ENCODE measurements around the gene ITGA3.
A peak's percentile ranks its signal among the peaks of the same experiment; 100 is the strongest.

The ITGA3 gene

GRCh38 chr17:50055426-50056216, at the start of gene ITGA3:
ITGA3 (plus strand) TSS chr17:50056110; CDS start chr17:50056440, 330 bp downstream.
- DNase-seq (ENCODE audit: low read depth in 2 of 2): no peak

DNA sequence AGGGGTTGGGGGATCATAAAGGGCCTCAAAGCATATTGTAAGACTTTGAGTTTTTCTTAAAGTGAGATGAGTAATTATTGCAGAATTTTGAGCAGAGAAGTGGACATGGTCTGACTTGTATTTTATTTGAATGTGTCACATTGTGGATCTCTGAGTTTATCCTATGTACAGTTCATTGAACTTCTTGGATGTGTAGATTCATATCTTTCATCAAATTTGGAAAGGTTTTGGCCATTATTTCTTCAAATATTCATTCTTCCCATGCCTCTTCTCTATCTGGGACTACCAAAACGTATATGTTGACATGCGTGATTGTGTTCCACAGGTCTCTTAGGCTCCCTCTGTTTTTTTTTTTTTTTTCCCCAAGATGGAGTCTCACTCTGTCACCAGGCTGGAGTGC, 46.6 kb upstream of the ITGA3 start:
- no peak for DNase-seq (ENCODE audit: low read depth in 2 of 2)

DNA sequence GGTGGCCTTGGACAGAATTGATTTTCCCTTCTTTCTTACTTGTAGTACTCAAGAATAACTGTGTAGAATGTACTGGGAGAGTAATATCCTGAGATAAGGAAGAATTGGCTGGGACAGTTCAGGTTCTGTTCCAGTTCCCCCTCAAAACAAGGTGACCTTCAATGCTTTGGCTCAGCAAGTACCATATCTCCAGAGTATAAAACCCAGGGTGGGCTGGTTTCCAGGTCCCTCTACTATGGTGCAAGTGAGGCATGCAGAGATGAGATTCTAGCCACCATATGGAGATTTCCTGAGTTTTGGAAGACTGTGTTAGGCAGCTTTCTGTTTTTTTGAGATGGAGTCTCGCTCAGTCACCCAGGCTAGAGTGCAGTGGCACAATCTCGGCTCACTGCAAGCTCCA, 42.8 kb upstream of the ITGA3 start:
- no peak for DNase-seq (ENCODE audit: low read depth in 2 of 2)

GRCh38 chr17:50014471-50015088, 41.3 kb upstream of the ITGA3 start:
- no peak for DNase-seq (ENCODE audit: low read depth in 2 of 2)

GRCh38 chr17:50015146-50015545, 40.8 kb upstream of the ITGA3 start:
- DNase-seq (ENCODE audit: low read depth in 2 of 2): no peak

DNA sequence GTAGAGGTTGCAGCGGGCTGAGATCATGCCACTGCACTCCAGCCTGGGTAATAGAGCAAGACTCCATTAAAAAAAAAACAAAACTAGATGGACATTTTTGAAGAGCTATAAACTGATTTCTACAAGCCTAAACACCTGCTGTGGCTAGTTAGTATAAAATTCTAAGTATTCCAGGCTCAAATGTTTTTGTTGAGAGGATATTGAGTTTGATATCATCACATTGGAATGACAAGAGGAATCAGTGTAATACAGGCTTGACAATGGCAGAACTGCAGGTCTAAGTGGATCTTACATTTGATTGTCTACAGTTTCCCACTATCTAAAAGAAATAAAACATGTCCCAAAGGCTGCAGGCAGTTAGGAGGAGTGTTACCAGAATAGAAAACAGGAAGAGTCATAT, 37.0 kb upstream of the ITGA3 start:
- DNase-seq (ENCODE audit: low read depth in 2 of 2): no peak

DNA sequence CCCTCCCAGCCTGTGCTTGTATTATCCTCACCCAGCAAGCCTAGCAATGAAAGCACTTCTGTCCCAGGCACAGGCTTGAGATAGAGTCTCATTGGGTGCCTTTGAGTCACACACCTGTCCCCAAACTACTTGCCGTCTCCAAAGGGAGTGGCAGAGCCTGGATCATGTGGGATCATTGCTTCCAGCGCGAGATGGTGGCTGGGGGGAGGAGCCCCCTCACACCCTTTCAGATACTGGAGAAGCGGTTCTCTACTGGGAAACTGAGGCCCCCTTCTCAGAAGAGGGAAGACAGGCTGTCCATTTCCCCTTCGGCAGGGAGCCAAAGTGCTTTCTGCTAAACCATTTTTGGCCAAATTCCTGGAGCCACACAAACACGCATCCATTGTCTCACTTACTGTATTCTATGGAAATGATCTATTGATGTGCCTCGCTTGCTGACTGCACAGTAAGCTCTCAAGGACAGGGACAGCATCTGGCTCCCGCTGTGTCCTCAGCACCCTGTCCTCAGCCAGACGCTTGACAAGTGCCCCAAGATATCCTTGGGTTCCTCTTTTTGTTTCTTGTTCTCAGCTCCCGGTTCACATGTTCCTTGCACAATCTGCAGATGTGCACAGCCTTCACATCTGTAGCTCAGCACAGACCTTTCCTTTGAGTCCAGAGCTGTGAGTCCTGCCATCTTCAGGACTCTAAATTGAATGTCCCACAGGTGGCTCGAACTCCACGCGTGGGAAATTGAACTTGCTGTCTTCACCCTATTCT, 34.9 kb upstream of the ITGA3 start:
- no peak for DNase-seq (ENCODE audit: low read depth in 2 of 2)

DNA sequence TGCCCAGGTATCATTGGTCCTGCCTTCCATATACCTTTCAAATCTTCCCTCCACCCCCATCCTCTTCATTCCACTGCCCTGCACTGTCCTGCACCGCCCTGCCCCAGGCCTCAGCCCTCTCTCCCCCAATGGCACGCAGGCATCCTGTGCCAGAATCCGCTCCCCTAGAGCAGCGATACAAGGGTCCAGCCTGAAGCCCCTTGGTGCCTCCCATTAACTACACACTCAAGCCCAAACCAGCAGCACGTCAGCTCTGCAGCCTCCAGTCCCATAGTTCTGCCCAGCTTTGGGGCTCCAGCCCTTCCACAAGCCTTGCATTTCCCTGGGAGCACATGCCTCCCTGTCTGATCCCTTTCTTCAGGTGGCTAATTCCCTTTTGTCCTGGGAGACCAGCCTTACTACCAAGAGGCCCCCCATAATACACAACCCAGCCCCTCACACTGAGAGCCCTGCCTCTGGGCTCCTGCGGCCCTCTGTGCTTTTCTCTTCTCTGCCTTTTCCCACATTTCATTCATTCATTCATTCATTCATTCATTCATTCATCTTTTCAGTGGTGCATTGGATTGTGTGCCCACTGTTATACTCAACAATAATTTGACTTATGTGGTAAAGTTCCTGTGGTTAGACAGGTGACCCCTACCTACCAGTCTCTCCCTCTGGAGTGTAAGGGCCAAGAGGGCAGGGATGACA, 34.1 kb upstream of the ITGA3 start:
- no peak for DNase-seq (ENCODE audit: low read depth in 2 of 2)

DNA sequence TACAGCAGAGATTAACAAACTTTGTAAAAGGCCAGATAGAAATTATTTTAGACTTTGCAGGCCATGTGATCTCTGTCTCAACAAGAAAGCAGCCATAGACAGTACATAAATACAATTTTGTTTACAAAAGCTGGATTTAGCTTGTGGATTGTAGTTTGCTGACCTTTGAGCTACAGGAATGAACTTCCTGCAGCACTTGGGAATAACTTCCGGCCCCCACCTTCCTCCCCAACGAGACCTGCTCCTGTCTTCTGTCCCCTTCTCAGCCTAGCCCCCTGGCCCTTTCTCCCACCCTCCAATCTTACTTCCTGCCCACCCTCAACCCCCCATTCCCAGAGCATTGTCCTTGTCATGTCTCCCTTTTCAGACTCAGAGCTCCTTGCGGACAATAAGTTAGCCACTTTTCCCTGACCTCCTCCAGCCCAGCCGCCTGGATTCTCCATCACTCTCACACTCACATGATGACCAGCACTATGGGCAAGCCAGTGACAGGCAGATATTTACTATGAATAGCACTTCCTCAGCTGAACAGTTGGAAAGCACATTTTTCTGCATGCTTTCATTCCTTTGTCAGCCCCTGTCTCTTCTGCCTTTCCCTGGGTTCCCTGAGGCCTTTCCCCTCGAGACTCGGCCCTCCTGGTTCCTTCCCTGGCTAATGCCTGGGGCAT, 33.3 kb upstream of the ITGA3 start:
- DNase-seq (ENCODE audit: low read depth in 2 of 2): no peak

GRCh38 chr17:50023520-50023919, 32.4 kb upstream of the ITGA3 start:
- no peak for DNase-seq (ENCODE audit: low read depth in 2 of 2)

- no peak for DNase-seq (ENCODE audit: low read depth in 2 of 2)
Observed at GRCh38 chr17:50024808-50025207, 31.1 kb upstream of the ITGA3 start.

DNA sequence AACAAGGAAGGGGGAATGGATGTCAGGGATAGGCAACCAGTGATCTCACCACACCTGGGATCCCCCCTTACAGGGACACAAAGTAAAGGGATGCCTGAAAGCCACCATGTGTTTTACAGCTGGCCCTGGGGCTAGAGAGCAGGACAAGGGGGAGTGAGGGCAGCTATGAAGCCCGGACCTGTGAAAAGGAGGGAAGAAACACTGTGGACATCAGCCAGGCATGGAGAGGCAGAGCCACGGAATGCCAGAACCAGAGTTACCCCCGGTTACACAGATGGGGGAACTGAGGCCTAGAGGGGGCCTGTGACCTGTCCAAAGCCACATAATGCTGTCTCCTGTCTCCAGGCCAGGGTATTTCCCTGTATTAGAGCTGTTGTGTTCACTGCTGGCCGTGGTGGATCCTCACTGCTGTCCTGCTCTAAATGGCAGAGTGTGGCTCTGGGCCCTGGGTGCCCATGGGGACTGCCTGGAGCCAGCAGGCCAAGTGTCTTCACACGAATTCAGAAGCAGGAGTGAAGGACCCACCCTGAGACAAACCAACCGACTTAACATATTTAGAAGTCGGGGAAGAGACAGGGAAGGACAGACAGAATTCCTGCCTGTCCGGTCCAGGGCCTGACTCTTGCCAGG, 29.7 kb upstream of the ITGA3 start:
- DNase-seq (ENCODE audit: low read depth in 2 of 2): no peak

DNA sequence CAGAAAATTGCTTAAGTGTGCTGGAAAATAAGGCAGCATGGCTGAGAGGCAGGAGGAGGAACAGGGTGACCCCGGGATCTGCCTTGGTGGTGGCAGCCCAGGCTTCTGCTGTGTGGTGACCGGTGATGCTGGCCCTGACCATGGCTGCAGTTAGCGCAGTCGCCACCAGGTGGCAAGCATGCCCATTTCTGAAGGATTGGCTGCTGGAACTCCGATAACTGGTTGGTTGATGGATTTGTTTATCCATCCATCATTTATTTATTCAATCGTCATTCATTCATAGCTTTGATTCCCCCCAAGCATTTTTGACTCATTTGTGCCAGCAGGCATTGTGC, 29.1 kb upstream of the ITGA3 start:
- DNase-seq (ENCODE audit: low read depth in 2 of 2): peak in 1 of 2 experiments; percentile 55

DNA sequence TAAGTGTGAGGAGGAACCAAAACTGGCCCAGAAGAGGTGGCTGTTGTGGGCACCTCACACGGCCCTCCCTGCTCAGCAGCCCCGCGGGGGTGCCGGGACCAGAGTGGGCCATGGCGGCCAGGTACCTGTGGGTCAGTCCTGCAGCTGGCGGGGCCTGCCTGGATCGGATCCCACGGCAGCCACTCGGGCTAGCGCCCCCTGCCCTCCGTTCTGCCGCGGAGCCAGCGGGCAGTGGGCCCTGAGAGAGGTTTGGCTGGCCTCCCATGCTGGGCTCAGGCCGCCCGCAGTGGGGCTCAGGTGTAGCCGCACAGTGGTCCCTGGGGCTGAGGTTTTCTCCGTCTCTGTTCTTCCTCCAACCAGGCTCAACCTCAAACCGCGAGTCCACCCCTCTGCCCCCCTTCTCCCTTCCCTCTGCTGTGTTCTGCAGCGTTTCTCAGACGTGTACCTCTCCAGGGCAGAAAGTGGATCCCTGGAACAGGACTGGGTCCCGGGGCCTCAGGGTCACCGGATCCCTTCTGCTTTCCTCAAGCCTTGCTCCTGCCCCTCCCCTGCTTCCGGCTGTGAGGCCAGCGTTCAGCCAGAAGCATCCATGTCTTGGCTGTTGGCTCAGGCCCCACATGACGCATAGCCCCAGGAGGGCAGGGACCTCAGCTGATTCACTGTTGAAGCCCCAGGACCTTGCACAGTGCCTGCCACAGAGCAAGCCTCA, 28.6 kb upstream of the ITGA3 start:
- peak; percentile 59 to 73 for DNase-seq (ENCODE audit: low read depth in 2 of 2)

GRCh38 chr17:50027881-50028735, 27.8 kb upstream of the ITGA3 start:
- DNase-seq (ENCODE audit: low read depth in 2 of 2): no peak

DNA sequence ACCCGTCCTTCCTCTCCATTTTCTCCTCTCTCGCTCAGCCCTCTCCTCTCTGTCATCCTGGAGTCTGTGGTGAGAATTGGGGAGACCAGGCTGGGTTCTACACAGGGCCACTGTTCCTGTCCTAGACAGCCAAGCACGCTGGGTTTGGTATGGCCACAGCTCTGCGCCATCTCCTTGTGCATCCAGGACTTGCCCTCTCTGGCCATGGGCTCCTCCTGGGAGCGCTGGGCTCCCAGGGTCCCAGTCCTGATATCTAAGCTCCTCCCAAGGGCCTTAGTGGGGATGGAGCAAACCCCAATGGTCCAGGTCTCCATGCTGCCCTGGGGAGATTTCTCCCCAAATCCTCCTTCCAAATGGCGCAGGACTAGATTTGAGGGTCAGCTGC, 27.2 kb upstream of the ITGA3 start:
- DNase-seq (ENCODE audit: low read depth in 2 of 2): no peak

DNA sequence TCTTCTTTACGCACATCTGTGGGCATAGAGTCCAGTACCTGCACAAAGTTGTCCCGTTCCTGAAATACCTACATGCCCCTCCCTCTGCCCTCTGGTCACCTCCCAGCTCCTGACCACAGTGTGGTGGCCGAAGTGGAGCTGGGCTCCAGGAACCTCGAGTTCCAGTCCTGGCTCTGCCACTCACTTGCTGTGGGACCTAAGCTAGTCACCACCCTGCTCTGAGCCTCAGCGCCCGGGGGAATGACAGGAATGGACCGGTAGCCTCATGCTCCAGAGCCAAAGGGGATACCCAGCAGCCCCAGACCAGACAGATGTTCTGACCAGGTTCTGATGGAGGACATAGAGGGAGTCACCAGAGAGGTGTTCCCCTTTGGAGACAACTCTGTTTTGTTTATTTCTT, 26.7 kb upstream of the ITGA3 start:
- DNase-seq (ENCODE audit: low read depth in 2 of 2): no peak

- no peak for DNase-seq (ENCODE audit: low read depth in 2 of 2)
Observed at GRCh38 chr17:50033316-50033715, 22.6 kb upstream of the ITGA3 start.

DNA sequence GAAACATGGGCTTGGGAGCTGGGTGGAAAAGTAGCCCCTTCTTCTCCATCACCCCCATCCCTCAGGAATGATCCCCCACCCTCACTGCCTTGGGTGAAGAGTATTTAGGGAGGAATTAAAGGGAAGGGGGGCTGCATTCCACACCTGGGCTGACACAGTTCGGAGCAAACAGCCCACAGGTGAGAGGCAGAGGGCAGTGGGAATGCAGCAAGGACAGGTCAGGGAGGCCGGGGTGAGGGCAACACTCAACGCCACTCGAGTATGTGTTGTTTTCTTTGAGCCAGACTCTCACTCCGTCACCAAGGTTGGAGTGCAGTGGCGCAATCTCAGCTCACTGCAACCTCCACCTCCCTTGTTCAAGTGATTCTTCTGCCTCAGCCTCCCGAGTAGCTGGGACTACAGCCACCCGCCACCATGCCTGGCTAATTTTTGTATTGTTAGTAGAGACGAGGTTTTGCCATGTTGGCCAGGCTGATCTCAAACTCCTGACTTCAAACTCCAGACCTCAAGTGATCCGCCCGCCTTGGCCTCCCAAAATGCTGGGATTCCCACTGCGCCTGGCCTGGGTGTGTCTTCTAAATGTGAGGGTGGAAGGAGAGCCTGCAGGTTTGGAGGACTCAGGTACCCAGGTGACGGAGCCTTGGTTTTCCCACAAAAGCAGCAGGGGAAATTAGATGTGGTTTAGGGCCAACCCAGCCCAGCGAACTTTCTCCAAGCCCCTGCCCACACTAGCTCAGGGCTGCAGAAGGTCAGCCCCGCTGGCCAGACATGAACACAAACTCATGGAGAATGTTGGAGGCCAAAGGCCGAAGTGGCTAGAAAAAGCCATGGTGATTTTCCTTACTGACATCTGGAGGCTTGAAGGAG, 21.2 kb upstream of the ITGA3 start:
- DNase-seq (ENCODE audit: low read depth in 2 of 2): no peak

Data from fibroblast of skin of left quadriceps (primary cell).